Stimulated activated CD8-positive, alpha-beta memory T cell treated with anti-CD3 and anti-CD28 coated beads, Interleukin-12 subunit alpha, Interleukin-12 subunit beta, amount 100 ng/mL, for 24 hours (primary cell): ENCODE measurements around the gene RUNX1.

Experiments used
- DNase-seq: peaks from one replicate; pipeline ENCODE4 v3.0.0-alpha.2; 2020; ENCODE audit errors: extremely low read depth

The RUNX1 gene

DNA sequence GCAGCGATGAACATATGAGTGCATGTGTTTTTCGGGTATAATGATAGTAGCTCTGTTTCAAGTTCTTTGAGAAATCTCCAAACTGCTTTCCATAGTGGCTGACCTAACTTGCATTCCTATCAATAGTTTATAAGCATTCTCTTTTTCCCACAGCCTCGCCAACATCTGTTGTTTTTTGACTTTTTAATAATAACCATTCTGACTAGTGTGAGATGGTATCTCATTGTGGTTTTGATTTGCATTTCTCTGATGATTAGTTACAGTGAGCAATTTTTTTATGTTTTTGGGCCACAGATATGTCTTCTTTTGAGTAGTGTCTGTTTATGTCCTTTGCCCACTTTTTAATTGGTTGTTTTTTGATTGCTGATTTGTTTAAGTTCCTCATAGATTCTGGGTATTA, 10.6 kb upstream of the RUNX1 start:
- DNase-seq = no peak

DNA sequence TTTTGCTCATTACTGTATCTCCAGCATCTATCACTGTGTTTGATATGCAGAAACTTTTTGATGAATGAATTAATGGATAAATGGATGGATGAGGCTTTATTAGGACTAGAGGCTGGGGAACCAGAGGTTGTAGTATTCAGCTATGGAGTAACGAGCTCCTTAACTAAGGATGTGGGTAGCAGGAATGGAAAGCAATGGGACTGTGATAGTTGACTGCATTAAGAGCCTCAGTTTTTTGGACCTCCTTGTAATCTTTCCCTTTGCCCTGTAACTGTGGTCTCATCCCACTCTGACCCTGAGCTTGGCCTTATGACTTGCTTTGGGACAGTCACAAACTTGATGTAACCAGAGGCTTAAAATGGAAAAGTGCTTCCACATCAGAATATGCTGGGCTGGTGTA, 9.0 kb upstream of the RUNX1 start:
- no peak for DNase-seq

- DNase-seq = no peak
Measured at GRCh38 chr21:35057428-35057827, 8.3 kb upstream of the RUNX1 start.

DNA sequence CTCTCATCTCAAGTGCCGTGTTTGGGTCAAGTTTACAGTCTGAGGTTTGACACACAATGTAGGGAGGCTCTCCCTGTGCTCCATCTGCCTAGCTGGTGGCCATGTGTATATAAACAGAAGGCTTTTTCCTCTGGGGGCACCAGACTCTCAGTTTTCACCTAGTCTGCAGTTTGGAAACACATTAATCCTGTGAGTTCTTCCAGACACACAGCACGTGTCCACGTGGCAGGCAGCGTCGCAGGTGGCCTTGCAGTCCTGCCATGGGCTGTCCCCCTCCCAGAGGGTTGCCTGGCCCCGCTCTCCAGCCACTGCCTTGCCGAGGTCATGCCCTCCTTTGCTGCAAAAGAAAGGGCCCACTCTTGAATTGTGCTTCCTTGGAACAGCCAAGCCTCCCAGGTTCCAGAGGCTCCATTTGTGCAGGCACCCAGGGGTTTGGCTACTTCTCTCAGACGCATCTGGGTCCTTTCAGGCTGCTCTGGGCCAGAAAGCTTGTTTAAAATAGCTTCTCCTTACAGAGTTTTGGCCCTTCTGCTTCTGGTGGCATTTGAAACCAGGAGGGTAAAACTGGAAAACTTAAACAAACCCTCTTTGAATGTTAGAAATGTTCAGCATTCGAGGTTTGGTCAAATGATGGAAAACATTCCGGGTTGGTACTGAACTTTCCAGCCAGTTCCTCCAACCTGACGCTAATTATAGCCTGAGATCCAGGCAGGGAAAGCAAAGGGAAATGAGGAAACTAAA, 4.4 kb upstream of the RUNX1 start:
- DNase-seq = no peak

DNA sequence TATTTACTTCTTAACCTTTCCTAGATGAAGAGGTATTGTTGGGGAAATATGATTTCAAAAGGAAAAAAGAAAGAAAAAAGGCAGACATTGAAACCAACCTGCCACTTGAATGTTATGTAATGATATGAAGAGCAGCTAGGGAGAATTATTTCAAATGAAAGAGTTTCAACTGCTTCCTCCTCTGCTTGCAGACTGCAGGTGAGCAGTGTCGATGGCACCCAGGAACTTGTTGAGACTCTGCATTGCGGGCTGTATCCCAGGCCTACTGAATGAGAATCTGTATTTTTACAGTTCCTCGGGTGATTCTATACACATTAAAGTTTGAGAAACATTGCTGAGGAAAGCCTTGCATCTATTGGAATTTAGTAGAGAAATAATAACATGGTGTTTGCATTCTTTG, 3.7 kb upstream of the RUNX1 start:
- DNase-seq = no peak

DNA sequence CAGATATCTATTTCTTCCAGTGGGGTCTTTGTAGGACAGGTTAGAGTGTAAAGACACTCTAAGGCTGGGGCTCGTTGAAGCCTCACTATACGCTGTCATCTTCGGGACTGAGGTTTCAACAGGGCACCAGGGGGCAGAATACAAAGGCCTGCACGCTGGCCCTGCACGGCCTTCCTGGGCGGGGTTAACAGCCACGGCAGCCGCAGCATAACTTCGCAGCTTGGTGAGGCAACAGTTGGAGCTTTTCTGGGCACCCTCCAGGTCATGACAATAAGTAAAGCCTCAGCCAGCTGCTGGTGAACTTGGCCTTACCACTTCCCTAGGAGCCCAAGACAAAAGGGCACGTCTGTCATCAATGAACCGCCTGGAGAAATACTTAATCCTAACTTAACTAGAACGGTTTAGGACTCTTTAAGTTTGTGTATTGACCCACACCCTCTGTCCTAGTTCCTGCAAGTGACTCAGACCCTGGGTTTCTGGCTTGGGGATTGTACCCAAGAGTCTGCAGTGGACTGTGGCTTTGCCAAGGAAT, 2.3 kb upstream of the RUNX1 start:
- DNase-seq = no peak

- DNase-seq = no peak
Measured at GRCh38 chr21:35050348-35051286, 1.5 kb upstream of the RUNX1 start.

DNA sequence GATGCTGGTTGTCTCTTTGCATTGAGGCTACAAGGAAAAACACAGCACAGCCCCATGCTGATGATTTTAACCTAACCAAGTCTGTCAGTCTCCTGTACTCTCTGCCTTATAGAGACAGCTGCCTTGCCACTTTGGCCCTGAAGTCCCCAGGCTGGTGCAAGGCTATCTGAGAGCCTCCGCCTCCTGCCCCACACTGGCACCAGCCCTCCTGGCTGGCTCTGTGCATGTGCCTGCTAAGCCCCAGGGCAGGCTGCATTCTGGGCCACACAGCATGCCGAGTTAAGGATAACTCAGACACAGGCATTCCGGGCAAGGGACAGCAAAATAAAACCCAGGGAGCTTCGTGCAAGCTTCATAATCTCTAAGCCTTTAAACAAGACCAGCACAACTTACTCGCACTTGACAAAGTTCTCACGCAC, 910 bp downstream of the RUNX1 start:
- no peak for DNase-seq

- no peak for DNase-seq
Measured at GRCh38 chr21:35046880-35047229, 2.2 kb downstream of the RUNX1 start.

GRCh38 chr21:35046263-35046624, 2.9 kb downstream of the RUNX1 start:
- no peak for DNase-seq

DNA sequence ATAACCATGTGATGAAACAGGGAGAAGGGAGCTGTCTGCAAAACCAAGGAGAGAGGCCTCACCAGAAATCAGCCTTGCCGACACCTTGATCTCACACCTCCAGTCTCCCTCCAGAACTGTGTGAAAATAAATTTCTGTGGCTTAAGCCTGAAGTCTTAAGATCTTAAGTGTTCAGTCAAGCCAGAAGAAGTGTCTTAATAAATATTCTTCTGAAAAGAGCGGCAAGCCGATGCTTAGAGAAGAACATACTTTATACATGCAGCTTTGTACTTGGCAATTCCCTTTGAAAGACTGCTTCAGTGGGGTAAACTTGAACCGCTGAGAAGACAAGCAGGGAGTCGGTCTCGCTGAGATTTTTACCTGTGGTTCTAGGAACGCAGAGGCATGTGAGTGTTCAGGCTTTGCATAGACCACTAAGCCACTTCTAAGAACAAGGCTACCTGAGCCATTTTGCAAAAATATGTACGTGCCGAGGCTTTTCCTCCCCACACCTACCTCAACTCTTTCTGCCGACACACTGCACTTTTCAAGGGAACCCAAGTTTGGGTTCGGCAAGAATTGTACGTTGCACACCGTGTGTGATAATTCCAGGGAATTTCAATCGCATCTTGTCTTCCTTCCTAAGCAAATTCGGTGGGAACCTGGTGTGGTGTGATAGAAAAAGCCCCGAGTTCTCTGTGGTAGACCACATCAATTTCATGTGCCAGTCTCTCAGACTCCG, 3.4 kb downstream of the RUNX1 start:
- DNase-seq = no peak

GRCh38 chr21:35044770-35045541, 4.1 kb downstream of the RUNX1 start:
- DNase-seq = no peak

- no peak for DNase-seq
Measured at GRCh38 chr21:35044128-35044527, 5.0 kb downstream of the RUNX1 start.

DNA sequence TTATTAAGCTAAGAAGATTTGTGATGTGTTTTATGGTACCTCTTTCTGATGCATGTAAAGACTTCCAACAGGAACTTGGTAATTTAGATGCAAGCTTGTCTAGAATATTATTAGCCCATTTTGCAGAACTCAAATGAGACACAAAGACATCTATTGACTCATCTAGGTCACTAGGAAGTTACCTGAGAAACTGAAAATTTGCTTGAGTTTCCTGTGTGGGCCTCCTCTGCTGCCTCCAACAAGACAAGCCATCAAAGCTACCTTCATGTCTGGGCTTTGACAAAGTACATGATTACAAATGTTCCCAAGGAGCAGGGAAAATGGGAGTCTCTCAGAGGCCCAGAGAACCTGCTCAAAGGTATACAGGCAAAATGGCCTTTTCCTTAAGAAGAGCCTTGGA, 5.6 kb downstream of the RUNX1 start:
- no peak for DNase-seq

DNA sequence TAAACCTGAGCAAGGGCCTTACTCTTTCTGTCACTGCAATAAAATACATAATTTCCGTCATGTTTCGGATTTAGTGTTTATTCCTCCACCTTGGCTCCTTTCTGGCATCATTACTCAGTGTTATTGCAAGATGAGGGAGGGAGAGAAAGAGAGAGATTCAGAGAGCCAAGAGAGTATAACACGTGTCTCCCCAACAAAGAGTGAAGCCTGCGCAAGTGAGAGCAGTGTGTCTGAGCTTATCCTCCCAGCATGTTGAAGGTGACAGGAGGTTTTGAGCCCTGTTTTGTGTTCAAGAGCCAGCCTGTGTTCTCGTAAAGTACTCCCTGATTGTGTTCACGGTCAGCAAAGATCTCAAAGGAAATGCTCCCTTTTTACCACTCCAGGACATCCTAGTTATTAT, 6.3 kb downstream of the RUNX1 start:
- no peak for DNase-seq

DNA sequence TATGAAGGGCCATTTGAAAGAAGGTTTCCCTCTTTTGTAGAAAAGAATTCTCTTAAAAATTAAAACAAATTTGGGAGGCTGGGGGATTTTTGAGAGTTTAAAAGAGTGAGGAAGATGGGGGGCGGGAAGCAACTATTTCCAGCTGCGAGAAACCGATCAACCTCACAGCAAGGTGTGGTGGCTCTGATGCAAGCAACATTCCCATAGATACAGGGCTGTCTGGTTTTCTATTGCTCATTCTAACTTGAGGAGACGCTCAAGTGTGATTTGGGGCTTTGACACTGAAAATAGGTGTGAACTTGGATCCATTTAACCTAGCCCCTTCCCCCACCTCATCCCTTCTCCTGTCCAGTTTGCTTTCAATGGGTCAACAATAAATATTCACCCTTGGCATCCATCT, 7.2 kb downstream of the RUNX1 start:
- no peak for DNase-seq

GRCh38 chr21:35041122-35041521, 8.0 kb downstream of the RUNX1 start:
- no peak for DNase-seq

DNA sequence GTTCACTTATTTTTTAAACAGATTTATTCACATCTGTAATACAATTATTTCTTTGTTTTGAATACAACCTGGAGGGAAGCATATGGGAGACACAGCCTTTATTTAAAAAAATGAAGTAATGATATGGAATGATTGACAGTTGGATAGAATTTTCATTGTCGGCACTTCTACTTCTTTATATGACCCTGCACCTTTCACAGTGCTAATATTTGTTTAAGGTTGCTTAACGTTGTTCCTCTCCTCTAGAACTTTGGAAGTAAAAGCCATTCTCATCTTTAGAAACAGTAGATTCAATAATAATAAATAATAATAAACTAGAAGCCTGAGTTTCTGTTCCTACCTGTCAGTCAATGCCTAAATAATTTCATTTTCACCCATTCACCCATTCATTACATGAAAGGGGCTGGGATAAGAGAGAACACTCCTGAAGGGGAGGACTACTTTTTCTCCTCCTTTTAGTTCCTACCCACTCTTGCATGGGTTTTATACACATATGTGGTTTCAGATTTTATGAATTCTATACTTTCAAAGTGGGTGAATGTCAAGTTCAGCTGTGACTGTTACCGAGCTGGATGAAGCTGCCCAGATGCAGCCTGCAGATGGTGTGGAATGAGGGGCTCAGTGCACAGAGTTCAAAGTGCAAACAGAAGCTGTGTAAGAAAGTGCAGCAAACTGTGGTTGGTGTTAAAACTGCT, 9.4 kb downstream of the RUNX1 start:
- no peak for DNase-seq

- no peak for DNase-seq
Measured at GRCh38 chr21:35038772-35039319, 10.3 kb downstream of the RUNX1 start.

DNA sequence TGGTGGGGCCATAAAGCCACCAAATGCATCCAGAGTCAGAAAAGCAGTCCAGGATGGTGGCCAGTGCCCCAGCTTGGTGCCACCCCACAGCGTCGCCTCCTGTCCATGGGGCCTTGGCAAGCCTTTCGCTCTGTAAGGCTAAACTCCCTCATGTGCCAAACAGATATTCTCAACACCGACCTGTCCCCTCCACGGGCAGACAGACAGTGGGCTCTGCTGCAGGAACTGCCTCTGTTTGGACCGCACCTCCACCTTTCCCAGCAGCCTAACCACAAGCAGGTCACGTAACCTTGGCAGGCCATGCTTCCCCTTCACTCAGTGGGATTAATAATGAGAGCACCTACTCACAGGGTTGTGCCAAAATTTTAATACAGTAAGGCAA, 11.7 kb downstream of the RUNX1 start:
- DNase-seq = no peak
